Caco-2 (cell line): ENCODE data around the gene CPAMD8. TPM values are rescaled to one million over a fixed set of nuclear protein-coding genes. Genes with fewer than 3 reads are reported as not detected.
"Not testable (repeated sequence)": the region's sequence is repeated elsewhere in the genome, so short reads cannot be mapped to it uniquely, and the experiment has no call there.

Source experiments
- BruUV-seq: library from RNA; stranded (reverse); fragments of 400-500 nt; replicated peaks from 2 replicates; lab custom pipeline; 2021; lab: Mats Ljungman, UMichigan
- CTCF ChIA-PET: fragments of 300-600 bp; sonication (Branson Sonifier 250); formaldehyde crosslinking; loops from one replicate; lab custom pipeline; 2022; ENCODE audit warnings: antibody characterized with exemption; lab: Charles Lee
- POLR2A ChIA-PET: fragments of 300-600 bp; sonication (Branson Sonifier 250); formaldehyde crosslinking; loops from one replicate; lab custom pipeline; 2022; ENCODE audit warnings: antibody characterized with exemption; lab: Charles Lee
- DNase-seq, 2 experiments: peaks; one replicate each; pipeline versions ENCODE4 v3.0.0 to v3.0.0-alpha.2; 2020 to 2022
- H3K27me3 ChIP-seq: replicated peaks from 2 replicates; pipeline ENCODE4 v1.6.0; 2011; ENCODE audit warnings: low read length; ENCODE audit not compliant: control insufficient read depth, insufficient read depth
- H3K36me3 ChIP-seq: 2 replicates; pipeline ENCODE4 v1.5.1; 2011; ENCODE audit warnings: low read length; ENCODE audit not compliant: control insufficient read depth, insufficient read depth
- H3K4me1 ChIP-seq: fragments of 250-450 bp; sonication (Bioruptor Pico); 2 replicates; pipeline ENCODE4 v1.5.1; 2020; ENCODE audit warnings: mild to moderate bottlenecking
- H3K4me3 ChIP-seq: 2 replicates; pipeline ENCODE4 v1.5.1; 2011; ENCODE audit warnings: low read depth, mild to moderate bottlenecking, control low read depth, low read length
- H3K9me3 ChIP-seq: fragments of 250-450 bp; sonication (Bioruptor Pico); 2 replicates; pipeline ENCODE4 v1.5.1; 2020; ENCODE audit warnings: mild to moderate bottlenecking, moderate library complexity
- H3K27ac Mint-ChIP-seq: one replicate; pipeline ENCODE4 v1.8.0; 2022; ENCODE audit warnings: mixed read lengths; ENCODE audit not compliant: unreplicated experiment
- H3K27me3 Mint-ChIP-seq: one replicate; pipeline ENCODE4 v1.8.0; 2022; ENCODE audit warnings: mixed read lengths; ENCODE audit not compliant: insufficient read depth, unreplicated experiment
- H3K36me3 Mint-ChIP-seq: one replicate; pipeline ENCODE4 v1.8.0; 2022; ENCODE audit warnings: mild to moderate bottlenecking, mixed read lengths; ENCODE audit not compliant: insufficient read depth, unreplicated experiment
- H3K4me1 Mint-ChIP-seq: one replicate; pipeline ENCODE4 v1.8.0; 2022; ENCODE audit warnings: low read depth, mixed read lengths; ENCODE audit not compliant: unreplicated experiment
- H3K4me3 Mint-ChIP-seq: one replicate; pipeline ENCODE4 v1.8.0; 2022; ENCODE audit warnings: mild to moderate bottlenecking, moderate library complexity, mixed read lengths; ENCODE audit not compliant: unreplicated experiment
- H3K9me3 Mint-ChIP-seq: one replicate; pipeline ENCODE4 v1.8.0; 2022; ENCODE audit warnings: mixed read lengths; ENCODE audit not compliant: unreplicated experiment
- intact Hi-C: fragments of 100-400 bp; cut with micrococcal nuclease; formaldehyde crosslinking; loops from one replicate; pipeline ENCODE4 v1.10.0; 2022; ENCODE audit not compliant: unreplicated experiment
- total RNA-seq: library from RNA; stranded (reverse); gene quantifications from 2 replicates; pipeline ENCODE4 v1.2.3, GENCODE V29; 2022
- TF ChIP-seq, protein P1 (sequence below), 2 experiments: fragments of 200-600 bp in 1 of 2; IDR thresholded peaks; 1 replicate in 1 of 2; 2 replicates in 1 of 2; pipeline versions ENCODE4 v1.5.1 to v1.8.0; 2011 to 2022; ENCODE audit warnings: antibody characterized with exemption in 1 of 2, control low read depth in 1 of 2, inconsistent platforms in 1 of 2, low read depth in 1 of 2, low read length in 1 of 2, mild to moderate bottlenecking in 1 of 2, moderate library complexity in 1 of 2; ENCODE audit not compliant: insufficient read depth in 1 of 2, severe bottlenecking in 1 of 2, unreplicated experiment in 1 of 2

Gene CPAMD8
- total RNA-seq, 1 experiment from 2014 or later: 1.1 TPM

DNA sequence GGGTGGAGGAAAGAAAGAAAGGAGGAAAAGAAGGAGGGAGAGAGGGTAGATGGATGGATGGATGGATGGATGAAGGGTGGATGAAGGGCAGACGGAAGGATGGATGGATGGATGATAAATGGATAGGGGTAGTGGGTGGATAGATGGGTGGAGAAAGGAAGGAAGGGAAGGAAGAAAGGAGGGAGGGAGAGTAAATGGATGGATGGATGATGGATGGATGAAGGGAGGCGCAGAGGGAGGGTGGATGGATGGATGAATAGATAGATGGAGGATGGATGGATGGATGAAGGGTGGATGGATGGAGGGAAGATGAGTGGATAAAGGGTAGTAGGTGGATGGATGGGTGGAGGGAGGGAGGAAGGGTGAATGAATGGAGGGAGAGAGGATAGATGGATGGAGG, 41.2 kb downstream of the CPAMD8 start:
- ChIA-PET POLR2A (no interaction called here), CTCF (no interaction called here)
- Histone ChIP-seq H3K27me3 (no peaks in the 10 kb centered on the region), H3K4me3 (no peak overlapping the region), H3K9me3 (no peaks in the 10 kb centered on the region), H3K36me3 (no peaks in the 10 kb centered on the region), H3K4me1 (no peaks in the 10 kb centered on the region)
- TF ChIP-seq, protein P1, sequence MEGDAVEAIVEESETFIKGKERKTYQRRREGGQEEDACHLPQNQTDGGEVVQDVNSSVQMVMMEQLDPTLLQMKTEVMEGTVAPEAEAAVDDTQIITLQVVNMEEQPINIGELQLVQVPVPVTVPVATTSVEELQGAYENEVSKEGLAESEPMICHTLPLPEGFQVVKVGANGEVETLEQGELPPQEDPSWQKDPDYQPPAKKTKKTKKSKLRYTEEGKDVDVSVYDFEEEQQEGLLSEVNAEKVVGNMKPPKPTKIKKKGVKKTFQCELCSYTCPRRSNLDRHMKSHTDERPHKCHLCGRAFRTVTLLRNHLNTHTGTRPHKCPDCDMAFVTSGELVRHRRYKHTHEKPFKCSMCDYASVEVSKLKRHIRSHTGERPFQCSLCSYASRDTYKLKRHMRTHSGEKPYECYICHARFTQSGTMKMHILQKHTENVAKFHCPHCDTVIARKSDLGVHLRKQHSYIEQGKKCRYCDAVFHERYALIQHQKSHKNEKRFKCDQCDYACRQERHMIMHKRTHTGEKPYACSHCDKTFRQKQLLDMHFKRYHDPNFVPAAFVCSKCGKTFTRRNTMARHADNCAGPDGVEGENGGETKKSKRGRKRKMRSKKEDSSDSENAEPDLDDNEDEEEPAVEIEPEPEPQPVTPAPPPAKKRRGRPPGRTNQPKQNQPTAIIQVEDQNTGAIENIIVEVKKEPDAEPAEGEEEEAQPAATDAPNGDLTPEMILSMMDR (IDR thresholded peaks at IDR 0.05; ENCODE audit: insufficient read depth in 1 of 2, low read depth in 1 of 2, low read length in 1 of 2, severe bottlenecking in 1 of 2, unreplicated experiment in 1 of 2): no peak
- H3K4me3 Mint-ChIP-seq: no peak overlapping the region
- intact Hi-C loops: no loop called here
- BruUV-seq: no TSS peak
- peaks cover 18% of the 10 kb centered on the region for H3K9me3 Mint-ChIP-seq
- DNase-seq: no peak
- no peak overlapping the region for H3K27ac Mint-ChIP-seq
- no peaks in the 10 kb centered on the region for H3K4me1 Mint-ChIP-seq
- peaks cover 8% of the 10 kb centered on the region for H3K27me3 Mint-ChIP-seq
- no peaks in the 10 kb centered on the region for H3K36me3 Mint-ChIP-seq

DNA sequence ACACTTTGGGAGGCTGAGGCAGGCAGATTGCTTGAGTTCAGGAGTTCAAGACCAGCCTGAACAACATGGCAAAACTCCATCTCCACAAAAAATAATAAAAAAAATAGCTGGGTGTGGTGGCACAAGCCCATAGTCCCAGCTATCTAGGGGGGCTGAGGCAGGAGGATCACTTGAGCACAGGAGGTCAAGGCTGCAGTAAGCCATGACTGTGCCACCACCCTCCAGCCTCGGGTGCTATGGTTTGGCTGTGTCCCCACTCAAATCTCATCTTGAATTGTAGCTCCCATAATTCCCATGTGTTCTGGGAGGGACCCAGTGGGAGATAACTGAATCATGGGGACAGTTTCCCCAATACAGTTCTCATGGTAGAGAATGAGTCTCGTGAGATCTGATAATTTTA, 44.0 kb downstream of the CPAMD8 start:
- H3K4me1 Mint-ChIP-seq, H3K9me3 ChIP-seq, H3K4me3 ChIP-seq, H3K27me3 ChIP-seq, intact Hi-C loops, H3K27me3 Mint-ChIP-seq, H3K36me3 ChIP-seq, H3K4me1 ChIP-seq, CTCF ChIA-PET, BruUV-seq, DNase-seq, H3K36me3 Mint-ChIP-seq, H3K4me3 Mint-ChIP-seq, H3K27ac Mint-ChIP-seq, POLR2A ChIA-PET: not testable (repeated sequence)
- peaks cover 33% of the 10 kb centered on the region for H3K9me3 Mint-ChIP-seq

DNA sequence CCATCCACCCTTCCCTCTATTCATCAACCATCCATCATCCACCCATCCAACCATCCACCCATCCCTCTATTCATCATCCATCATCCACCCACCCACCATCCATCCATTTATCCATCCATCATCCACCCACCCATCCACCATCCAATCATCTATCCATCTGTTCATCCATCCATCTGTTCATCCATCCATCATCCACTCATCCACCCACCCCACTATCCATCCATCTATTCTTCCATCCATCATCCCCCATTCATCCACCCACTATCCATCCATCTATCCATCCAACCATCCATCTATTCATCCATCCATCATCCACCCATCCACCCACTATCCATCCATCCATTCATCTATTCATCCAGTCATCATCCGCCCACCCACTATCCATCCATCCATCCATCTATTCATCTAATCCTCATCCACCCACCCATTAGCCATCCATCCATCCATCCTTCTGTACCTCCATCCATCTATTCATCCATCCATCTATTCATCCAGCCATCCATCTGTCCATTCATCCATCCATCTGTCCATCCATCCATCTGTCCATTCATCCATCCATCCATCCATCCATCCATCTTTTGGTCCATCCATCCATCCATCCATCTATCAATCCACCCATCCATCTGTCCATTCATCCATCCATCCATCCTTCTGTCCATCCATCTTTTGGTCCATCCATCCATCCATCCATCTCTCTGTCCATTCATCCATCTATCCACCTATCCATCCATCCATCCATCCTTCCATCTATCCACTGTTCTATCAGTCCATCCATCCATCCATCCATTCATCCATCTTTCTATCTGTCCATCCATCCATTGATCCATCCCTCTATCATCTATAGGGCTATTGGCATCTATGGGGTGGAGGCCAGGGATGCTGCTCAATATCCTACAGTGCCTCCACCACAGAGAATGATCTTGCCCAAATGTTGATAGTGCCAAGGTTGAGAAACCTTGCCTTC, 47.5 kb downstream of the CPAMD8 start:
- CTCF ChIA-PET: no interaction called here
- TF ChIP-seq, protein P1 (IDR thresholded peaks at IDR 0.05; ENCODE audit: insufficient read depth in 1 of 2, low read depth in 1 of 2, low read length in 1 of 2, severe bottlenecking in 1 of 2, unreplicated experiment in 1 of 2): no peak
- no peaks in the 10 kb centered on the region for H3K36me3 ChIP-seq
- H3K27ac Mint-ChIP-seq: no peak overlapping the region
- DNase-seq: no peak
- intact Hi-C loops: no loop called here
- no peaks in the 10 kb centered on the region for H3K27me3 ChIP-seq
- H3K4me1 Mint-ChIP-seq: no peaks in the 10 kb centered on the region
- no peaks in the 10 kb centered on the region for H3K27me3 Mint-ChIP-seq
- no peaks in the 10 kb centered on the region for H3K9me3 ChIP-seq
- POLR2A ChIA-PET: no interaction called here
- H3K4me3 Mint-ChIP-seq: no peak overlapping the region
- H3K4me1 ChIP-seq: no peaks in the 10 kb centered on the region
- peaks cover 27% of the 10 kb centered on the region for H3K9me3 Mint-ChIP-seq
- no peaks in the 10 kb centered on the region for H3K36me3 Mint-ChIP-seq
- no TSS peak for BruUV-seq
- no peak overlapping the region for H3K4me3 ChIP-seq
